NAMALWA (cell line): Measurements from ENCODE around the gene SCYGR6.
A peak's percentile ranks its signal among the peaks of the same experiment; 100 is the strongest.
"Not testable (repeated sequence)": the region's sequence is repeated elsewhere in the genome, so short reads cannot be mapped to it uniquely, and the experiment has no call there.

Experiments
- DNase-seq: peaks from one replicate; pipeline ENCODE4 v3.0.0-alpha.2; 2015; ENCODE audit warnings: low spot score

SCYGR6 gene

GRCh38 chr2:227724394-227725039, at the start of gene SCYGR6:
Gene SCYGR6 (minus strand): TSS chr2:227724757. CDS start chr2:227724757, 0 bp downstream.
- no peak for DNase-seq

- DNase-seq = no peak
These were observed 49.6 kb upstream of the SCYGR6 start for GRCh38 chr2:227774011-227774624.

- DNase-seq = no peak
These were observed 48.4 kb upstream of the SCYGR6 start for GRCh38 chr2:227772932-227773331.

- no peak for DNase-seq
These were observed 47.7 kb upstream of the SCYGR6 start for GRCh38 chr2:227772197-227772661.

GRCh38 chr2:227767830-227768229, 43.3 kb upstream of the SCYGR6 start:
- DNase-seq = no peak

GRCh38 chr2:227766373-227766883, 41.9 kb upstream of the SCYGR6 start:
- peak; percentile 72 for DNase-seq

- DNase-seq = no peak
These were observed 41.3 kb upstream of the SCYGR6 start for GRCh38 chr2:227765788-227766372.

GRCh38 chr2:227761740-227762476, 37.4 kb upstream of the SCYGR6 start:
- no peak for DNase-seq

- no peak for DNase-seq
These were observed 35.0 kb upstream of the SCYGR6 start for GRCh38 chr2:227759411-227760118.

- DNase-seq = not testable (repeated sequence)
These were observed 31.7 kb upstream of the SCYGR6 start for GRCh38 chr2:227756261-227756660.

GRCh38 chr2:227748079-227748478, 23.5 kb upstream of the SCYGR6 start:
- DNase-seq = no peak

GRCh38 chr2:227745594-227745993, 21.0 kb upstream of the SCYGR6 start, which contains the start of gene SCYGR8:
Gene SCYGR8 (plus strand): TSS chr2:227745894. CDS start chr2:227745894, 0 bp downstream.
- no peak for DNase-seq

- DNase-seq = peak; percentile 12
These were observed 16.1 kb upstream of the SCYGR6 start for GRCh38 chr2:227740705-227741104.

GRCh38 chr2:227739351-227739750, 14.8 kb upstream of the SCYGR6 start:
- no peak for DNase-seq

GRCh38 chr2:227728035-227728434, 3.5 kb upstream of the SCYGR6 start, which contains the start of gene SCYGR7:
Gene SCYGR7 (plus strand): TSS chr2:227728335. CDS start chr2:227728335, 0 bp downstream.
- no peak for DNase-seq

- not testable (repeated sequence) for DNase-seq
These were observed 1.7 kb downstream of the SCYGR6 start for GRCh38 chr2:227722821-227723220.

- no peak for DNase-seq
These were observed 3.9 kb downstream of the SCYGR6 start for GRCh38 chr2:227720680-227721079.

- no peak for DNase-seq
These were observed 4.9 kb downstream of the SCYGR6 start for GRCh38 chr2:227719641-227720040.

- no peak for DNase-seq
These were observed 6.6 kb downstream of the SCYGR6 start, which contains the start of gene SLC19A3 for GRCh38 chr2:227717687-227718567. Gene SLC19A3 (minus strand): TSS chr2:227718028. CDS start chr2:227702318, 15,710 bp downstream.

GRCh38 chr2:227716501-227716900, 8.1 kb downstream of the SCYGR6 start:
- DNase-seq = no peak
